Adrenal gland (tissue), 12 donors: ENCODE data around the gene SH2B3. TPM values are rescaled to one million over a fixed set of nuclear protein-coding genes. Genes with fewer than 3 reads are reported as not detected.

ENCODE experiments used
- DNase-seq, 7 donors: peaks; one replicate each; pipeline ENCODE4 v3.0.0-alpha.2; 2019 to 2020
- H3K27ac ChIP-seq, 5 donors: fragments of 200-600 bp; sonication (generic) in 4 of 5; 1 replicate in 3 of 5; 2 replicates in 2 of 5; pipeline versions ENCODE4 v1.5.1 to v1.8.0; 2016 to 2020; ENCODE audit warnings: mild to moderate bottlenecking in 1 of 5
- H3K27me3 ChIP-seq: fragments of 200-600 bp; 2 replicates; pipeline ENCODE4 v1.8.0; 2021
- H3K36me3 ChIP-seq, 2 donors: fragments of 200-600 bp; replicated peaks in 1 of 2; 1 replicate in 1 of 2; 2 replicates in 1 of 2; pipeline versions ENCODE4 v1.5.1 to v1.8.0; 2018 to 2022
- H3K4me1 ChIP-seq, 2 donors: fragments of 200-600 bp; replicated peaks in 1 of 2; 1 replicate in 1 of 2; 2 replicates in 1 of 2; pipeline versions ENCODE4 v1.5.1 to v1.8.0; 2018 to 2021
- H3K4me3 ChIP-seq, 4 donors: fragments of 200-600 bp; sonication (generic) in 3 of 4; one replicate each; pipeline ENCODE4 v1.5.1; 2016 to 2018
- H3K9me3 ChIP-seq, 3 donors: fragments of 200-600 bp; sonication (generic) in 1 of 3; replicated peaks in 1 of 3; 1 replicate in 2 of 3; 2 replicates in 1 of 3; pipeline versions ENCODE4 v1.5.1 to v1.8.0; 2016 to 2021
- CTCF ChIP-seq, 6 experiments: fragments of 450-650 bp in 4 of 6; fragments of 200-600 bp in 2 of 6; sonication (generic) in 1 of 6; IDR thresholded peaks; 1 replicate in 5 of 6; 2 replicates in 1 of 6; pipeline versions ENCODE4 v1.5.1 to v1.8.0; 2016 to 2021; ENCODE audit warnings: antibody characterized with exemption in 6 of 6, mild to moderate bottlenecking in 2 of 6, moderate library complexity in 1 of 6
- POLR2A ChIP-seq, 2 donors: fragments of 450-650 bp; IDR thresholded peaks; one replicate each; pipeline ENCODE4 v1.6.1; 2017; ENCODE audit warnings: antibody characterized with exemption in 2 of 2, mild to moderate bottlenecking in 2 of 2, moderate library complexity in 1 of 2
- WGBS, 4 donors: extraction: QIAGEN DNeasy Blood & Tissue Kit in 2 of 4; methylation state at CpG; one replicate each; pipeline versions ENCODE4 v1.1.5 to v1.1.7; 2013 to 2017; 5-methylcytosine and 5-hydroxymethylcytosine counted together
- intact Hi-C, 2 donors: fragments of 100-400 bp; cut with DNase I; formaldehyde crosslinking; loops; one replicate each; pipeline versions ENCODE4 v1.14.1 to v1.15.0; 2022 to 2023
- polyA plus RNA-seq, 3 donors: library from polyadenylated mRNA; stranded (reverse); fragments of 200-250 nt in 2 of 3; fragments of 350-450 nt in 1 of 3; fragmentation: Illumina TruSeq in 1 of 3; extraction: RNeasy Lipid Tissue Mini Kit (QIAGEN cat#74804) in 1 of 3; gene quantifications; one replicate each; pipeline ENCODE4 v1.2.3, GENCODE V29; 2013 to 2014
- total RNA-seq, 9 donors: library from RNA; depleted of rRNA in 4 of 9; stranded (reverse); fragments of >200 nt in 4 of 9; fragments of 120-200 nt in 1 of 9; fragmentation: NEBNext Ultra II Directional in 1 of 9; extraction: Animal tissue kit (Norgen Biotek cat#: 25700) in 1 of 9; gene quantifications; one replicate each; pipeline versions ENCODE4 v1.1.0 to v1.2.4, GENCODE V29; 2013 to 2023
- donor health status: healthy with polysubstance abuse.
- donor health status: Bipolar disorder and iron deficiency.
- donor health status: DM: yes; HTN: yes; CAD: no.
- donor health status: DM: no; HTN: no; CAD: no.
- donor health status: DM: no; HTN: no; CAD: no.
- donor health status: DM: yes; HTN: yes; CAD: no.

The SH2B3 gene
- total and polyA plus RNA-seq, 12 donors: 5.8 to 70.3 (median 28.5) TPM

DNA sequence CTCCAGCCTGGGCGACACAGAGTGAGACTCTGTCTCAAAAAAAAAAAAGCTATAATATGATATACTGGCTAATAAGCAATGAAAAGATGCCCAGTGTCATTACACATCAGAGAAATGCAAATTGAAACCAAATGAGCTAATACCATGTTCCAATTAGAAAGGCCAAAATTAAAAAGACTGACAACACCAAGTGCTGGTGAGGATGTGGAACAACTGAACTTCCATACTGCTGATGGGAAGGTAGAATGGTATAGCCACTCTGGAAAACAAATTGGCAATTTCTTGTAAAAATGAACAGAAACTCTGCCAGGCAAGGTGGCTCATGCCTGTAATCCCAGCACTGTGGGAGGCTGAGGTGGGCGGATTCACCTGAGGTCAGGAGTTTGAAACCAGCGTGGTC lies 28.3 kb upstream of the SH2B3 start:
- DNase-seq: no peak
- no peaks in the 10 kb centered on the region for H3K4me1 ChIP-seq
- 92 to 100% (median 98%) methylated on average over 3 of the region's 3 CpGs for WGBS, 4 donors
- H3K36me3 ChIP-seq: no peaks in the 10 kb centered on the region
- no peaks in the 10 kb centered on the region for H3K27me3 ChIP-seq
- no peak overlapping the region for H3K4me3 ChIP-seq
- H3K9me3 ChIP-seq: no peaks in the 10 kb centered on the region
- no peak overlapping the region for H3K27ac ChIP-seq
- intact Hi-C loops: no loop called here
- TF ChIP-seq POLR2A (IDR thresholded peaks at IDR 0.05): no peak
- TF ChIP-seq CTCF (IDR thresholded peaks at IDR 0.05): no peak

DNA sequence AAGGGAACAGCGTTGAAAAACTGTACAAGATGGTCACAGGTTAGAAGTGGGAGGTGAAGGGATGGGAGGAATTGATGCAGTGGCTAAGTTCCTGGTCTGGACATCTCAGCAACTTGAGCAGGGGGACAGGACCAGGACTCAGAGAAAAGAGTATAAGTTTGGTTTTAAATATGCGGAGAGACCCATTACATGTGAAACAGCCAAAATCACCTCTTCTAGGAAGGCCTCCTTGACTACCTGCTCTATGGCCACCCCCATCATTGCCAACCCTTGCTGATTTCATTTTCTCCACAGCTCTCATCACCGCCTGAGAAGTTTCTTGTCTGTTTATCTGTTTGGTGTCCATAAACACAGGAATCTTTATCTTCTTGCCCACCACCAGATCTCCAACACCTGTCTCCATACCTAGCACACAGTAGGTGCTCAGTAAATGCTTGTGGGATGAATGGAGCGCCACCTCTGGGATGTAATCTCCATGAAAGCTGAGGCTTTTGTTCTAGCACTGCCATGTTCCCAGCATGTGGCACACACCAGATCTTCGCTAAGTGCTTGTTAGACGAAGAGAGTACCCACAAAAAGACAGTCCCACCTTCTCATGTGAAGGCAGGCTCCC lies 25.7 kb upstream of the SH2B3 start:
- DNase-seq: no peak
- 85 to 95% (median 90%) methylated on average over 6 of the region's 6 CpGs for WGBS, 4 donors
- no peaks in the 10 kb centered on the region for H3K4me1 ChIP-seq
- H3K27ac ChIP-seq: no peak overlapping the region
- intact Hi-C loops: no loop called here
- H3K36me3 ChIP-seq: no peaks in the 10 kb centered on the region
- no peaks in the 10 kb centered on the region for H3K27me3 ChIP-seq
- no peak overlapping the region for H3K4me3 ChIP-seq
- TF ChIP-seq CTCF (IDR thresholded peaks at IDR 0.05): no peak
- no peaks in the 10 kb centered on the region for H3K9me3 ChIP-seq

DNA sequence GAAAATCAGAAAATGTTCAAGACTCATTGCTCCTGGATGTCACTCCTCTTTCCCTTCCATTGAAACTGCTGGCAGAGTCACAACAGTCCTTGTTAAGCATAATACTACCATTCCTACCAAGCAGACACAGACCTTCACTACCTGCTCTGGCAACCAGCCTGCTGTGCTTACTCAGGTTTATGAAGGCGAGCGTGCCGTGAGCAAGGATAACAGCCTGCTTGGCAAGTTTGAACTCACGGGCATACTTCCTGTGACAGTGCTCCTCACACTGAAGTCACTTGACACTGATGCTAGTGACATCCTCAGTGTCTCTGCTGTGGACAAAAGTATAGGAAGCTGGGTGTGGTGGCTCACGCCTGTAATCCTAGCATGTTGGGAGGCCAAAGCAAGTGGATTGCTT lies 21.1 kb upstream of the SH2B3 start:
- no peak for DNase-seq
- Histone ChIP-seq H3K27ac (no peak overlapping the region), H3K4me3 (no peak overlapping the region), H3K9me3 (no peaks in the 10 kb centered on the region), H3K27me3 (no peaks in the 10 kb centered on the region), H3K4me1 (no peaks in the 10 kb centered on the region), H3K36me3 (no peaks in the 10 kb centered on the region)
- WGBS, 4 donors: 64 to 86% (median 84%) methylated on average over 5 of the region's 5 CpGs
- TF ChIP-seq CTCF (IDR thresholded peaks at IDR 0.05): no peak
- no peak for TF ChIP-seq POLR2A (IDR thresholded peaks at IDR 0.05)
- intact Hi-C loops: no loop called here

DNA sequence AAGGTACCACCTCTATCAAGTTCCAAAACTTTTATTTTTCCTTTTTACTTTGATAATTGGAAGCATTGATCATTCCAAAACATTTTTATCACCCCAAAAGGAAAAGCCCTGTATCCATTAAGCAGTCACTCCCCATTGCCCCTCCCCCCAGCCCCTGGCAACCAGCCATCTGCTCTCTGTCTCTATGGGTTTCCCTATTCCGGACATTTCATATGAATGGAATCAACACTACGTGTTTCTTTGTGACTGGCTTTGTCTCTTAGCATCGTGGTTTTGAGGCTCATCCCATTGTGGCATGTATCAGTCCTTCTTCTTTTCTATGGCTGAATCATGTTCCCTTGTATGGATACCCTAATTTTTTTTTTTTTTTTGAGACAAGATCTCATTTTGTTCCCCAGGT lies 18.8 kb upstream of the SH2B3 start:
- Histone ChIP-seq H3K27ac (no peak overlapping the region), H3K27me3 (no peaks in the 10 kb centered on the region), H3K4me1 (no peaks in the 10 kb centered on the region), H3K36me3 (no peaks in the 10 kb centered on the region), H3K9me3 (no peaks in the 10 kb centered on the region), H3K4me3 (no peak overlapping the region)
- no peak for DNase-seq
- no peak for TF ChIP-seq POLR2A (IDR thresholded peaks at IDR 0.05)
- no peak for TF ChIP-seq CTCF (IDR thresholded peaks at IDR 0.05)
- intact Hi-C loops: no loop called here
- 22 to 32% (median 27%) methylated on average over 3 of the region's 3 CpGs for WGBS, 4 donors
